HG03103 (cell line): Measurements from ENCODE around the gene DGKD.

Experiments
- ATAC-seq: cut with Tn5 transposase; IDR thresholded peaks from one replicate; pipeline ENCODE4 v1.9.1; 2021; ENCODE audit warnings: low read depth; ENCODE audit not compliant: unreplicated experiment

Gene DGKD

DNA sequence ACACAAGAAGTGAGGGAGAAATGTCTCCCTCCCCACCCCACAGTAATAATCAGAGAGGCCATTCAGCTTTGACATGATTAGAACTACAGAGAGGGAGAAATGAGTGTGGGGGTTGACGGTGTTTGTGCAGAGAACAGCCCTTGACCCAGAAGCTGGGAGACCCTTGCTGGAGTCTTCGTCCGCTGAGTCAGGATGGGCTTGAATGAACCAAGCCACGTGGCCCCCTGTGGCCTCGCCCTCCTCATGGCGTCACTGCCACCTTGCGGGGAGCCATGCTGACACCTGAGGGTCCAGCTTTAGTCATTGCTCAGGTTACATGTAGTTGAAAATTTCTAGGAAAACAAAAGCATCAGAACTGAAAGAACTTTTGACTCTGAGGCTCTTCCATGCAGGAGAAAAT lies 101.2 kb downstream of the DGKD start:
- ATAC-seq = no peak

DNA sequence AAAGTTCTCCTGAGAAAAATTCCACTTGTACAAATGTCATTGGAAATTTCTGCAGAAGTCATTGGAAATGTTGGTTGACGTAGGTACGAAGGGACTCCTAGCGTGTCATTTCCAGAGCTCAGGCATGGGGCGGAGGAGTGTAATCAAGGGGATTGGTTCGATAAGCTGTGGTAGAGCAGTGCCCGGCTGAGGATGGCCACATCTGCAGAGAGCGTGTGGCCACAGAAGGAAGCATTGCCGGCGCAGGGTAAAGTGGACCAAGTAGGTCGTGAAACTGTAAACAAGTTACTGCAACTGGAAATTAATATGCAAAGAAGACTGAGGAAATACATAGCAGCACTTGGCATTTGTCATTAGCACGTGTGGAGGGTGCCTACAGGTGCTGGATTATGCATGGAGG lies 101.8 kb downstream of the DGKD start:
- no peak for ATAC-seq

DNA sequence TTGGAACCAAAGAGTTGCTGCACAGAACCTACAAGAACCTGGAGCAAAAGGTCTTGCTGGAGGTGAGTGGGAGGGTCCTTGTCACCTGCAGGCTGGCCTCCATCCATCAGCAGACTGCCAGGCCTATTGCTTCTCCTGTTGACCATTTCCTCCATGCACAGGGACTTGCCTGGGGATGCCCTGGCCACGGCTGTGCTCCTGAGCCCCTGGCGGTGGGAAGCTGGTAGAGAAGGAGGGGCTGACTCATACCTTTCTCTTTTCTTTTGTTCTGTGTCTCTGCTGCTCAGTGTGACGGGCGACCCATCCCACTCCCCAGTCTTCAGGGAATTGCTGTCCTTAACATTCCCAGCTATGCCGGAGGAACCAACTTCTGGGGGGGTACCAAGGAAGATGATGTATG lies 102.6 kb downstream of the DGKD start:
- ATAC-seq = no peak

DNA sequence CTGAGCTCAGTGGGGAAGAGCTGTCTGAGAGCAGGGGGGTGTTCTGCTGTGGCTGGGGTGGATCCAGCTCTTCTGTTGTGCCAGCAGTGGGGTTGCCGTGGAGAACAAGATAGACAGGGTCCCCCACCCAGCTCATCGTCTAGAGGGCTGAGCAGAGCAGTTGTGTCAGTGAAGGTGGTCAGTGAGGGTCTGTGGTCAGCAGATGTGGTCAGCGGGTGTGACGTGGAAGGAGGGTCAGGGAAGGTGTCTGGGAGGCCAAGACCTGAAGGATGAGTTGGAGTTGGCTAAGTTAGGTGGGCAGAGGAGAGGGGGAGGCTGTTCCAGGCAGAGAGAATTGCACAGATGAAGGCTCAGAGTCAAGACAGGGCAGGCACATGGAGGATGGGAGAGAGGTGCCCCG lies 103.1 kb downstream of the DGKD start:
- ATAC-seq = no peak

DNA sequence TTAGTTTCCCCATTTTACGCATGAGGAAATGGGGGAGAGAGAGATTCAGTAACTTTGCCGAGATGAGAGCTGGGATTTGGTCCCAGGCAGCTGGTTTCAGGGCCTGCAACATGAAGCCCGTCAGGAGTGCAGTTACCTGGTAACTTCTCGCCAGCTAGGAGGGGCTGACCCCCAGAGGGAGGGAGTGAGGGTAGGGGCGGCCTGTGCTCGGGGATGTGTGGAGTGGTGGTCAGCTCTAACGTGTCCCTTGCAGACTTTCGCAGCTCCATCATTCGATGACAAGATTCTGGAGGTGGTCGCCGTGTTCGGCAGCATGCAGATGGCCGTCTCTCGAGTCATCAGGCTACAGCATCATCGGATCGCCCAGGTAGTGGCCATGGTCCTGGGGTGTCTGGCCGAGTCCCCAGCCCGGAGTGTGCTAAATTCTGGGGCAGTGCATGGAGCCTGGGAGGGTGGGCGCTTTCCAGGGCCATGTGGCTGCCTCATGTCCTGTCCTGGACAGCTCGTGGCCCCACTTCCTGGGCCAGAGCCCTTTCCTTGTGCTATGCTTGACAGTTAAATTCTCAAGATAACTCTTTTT lies 103.8 kb downstream of the DGKD start:
- ATAC-seq = no peak

DNA sequence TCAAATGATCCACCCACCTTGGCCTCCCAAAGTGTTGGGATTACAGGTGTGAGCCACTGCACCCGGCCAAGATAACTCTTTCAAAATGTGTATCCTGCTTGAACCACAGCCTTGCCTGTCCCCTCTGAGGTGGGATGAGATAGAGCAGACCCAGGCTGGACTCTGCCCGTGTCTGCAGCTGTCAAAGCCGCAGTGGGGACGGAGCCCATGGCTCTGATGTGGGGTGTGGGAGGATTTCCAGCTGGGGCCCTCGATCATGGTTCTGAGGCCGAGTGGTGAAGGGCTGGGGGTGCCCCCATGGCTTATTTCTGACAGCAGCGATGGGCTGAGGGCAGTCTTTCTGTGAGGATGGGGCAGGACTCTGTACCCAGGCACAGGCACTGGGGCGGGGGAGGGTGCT lies 104.5 kb downstream of the DGKD start:
- ATAC-seq = no peak

DNA sequence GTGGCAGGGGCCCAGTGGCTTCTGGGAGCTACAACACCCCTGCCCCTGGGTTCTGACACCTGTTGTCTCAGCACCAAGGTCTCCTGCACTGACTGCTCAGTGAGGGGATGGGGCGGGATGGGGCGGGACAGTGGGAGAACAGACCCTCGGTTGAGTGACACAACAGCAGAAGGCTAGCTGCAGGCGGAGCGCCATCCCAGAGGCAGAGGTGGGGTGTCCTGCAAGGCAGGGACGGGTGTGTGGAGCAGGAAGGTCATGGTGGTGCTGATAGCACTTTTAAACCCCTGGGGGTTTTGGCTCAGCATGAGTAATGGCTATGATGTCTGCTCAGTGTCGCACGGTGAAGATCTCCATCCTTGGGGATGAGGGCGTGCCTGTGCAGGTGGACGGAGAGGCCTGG lies 105.1 kb downstream of the DGKD start:
- ATAC-seq = no peak

DNA sequence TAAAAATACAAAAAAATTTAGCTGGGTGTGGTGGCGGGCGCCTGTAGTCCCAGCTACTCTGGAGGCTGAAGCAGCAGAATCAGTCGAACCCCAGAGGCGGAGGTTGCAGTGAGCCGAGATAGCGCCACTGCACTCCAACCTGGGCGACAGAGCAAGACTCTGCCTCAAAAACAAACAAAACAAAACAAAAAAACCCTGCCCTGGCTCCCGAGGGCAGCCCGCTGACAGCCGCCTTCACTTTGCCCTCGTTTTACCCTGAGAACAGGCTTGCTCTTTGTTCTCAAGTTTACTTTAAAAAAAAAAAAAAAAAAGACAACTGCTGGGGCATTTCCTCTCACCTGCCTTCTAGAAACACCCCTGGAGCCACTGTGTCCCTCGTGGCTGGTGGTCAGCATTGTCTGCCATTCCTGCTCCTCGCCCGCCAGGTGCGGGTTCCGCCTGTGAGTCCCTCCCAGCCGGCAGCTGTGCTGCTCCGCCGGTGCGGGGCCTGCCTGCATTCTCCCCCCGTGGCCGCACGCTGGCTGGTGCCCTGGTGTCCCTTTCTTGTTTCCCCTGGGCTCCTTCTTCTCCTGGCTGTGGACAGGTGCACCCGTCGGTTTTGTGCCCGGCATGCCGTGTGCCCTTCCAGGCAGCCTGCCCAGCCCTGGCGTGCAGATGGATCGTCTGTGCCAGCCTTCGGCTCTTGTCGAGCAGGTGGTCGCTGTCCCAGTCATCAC lies 106.6 kb downstream of the DGKD start:
- ATAC-seq = no peak

DNA sequence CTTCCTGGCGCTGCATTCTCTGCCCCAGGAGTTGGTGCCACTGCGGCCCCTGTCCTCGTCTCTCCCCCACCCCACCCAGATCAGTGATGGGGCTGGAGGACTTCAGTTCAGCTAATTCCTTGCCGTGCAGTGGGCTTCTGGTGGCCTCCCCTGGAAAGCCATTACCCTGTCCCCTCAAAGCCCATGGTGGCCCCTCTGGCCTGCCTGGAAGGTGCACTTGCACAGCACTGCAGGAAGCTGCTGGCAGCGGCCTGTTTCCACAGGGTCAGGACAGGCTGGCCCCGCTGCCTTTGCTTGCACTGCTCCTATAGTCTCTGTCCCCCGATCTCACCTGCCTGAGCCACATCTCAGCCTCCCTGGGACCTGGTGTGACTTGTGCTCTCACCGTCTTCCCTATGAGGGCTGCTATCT lies 107.2 kb downstream of the DGKD start:
- ATAC-seq = no peak

DNA sequence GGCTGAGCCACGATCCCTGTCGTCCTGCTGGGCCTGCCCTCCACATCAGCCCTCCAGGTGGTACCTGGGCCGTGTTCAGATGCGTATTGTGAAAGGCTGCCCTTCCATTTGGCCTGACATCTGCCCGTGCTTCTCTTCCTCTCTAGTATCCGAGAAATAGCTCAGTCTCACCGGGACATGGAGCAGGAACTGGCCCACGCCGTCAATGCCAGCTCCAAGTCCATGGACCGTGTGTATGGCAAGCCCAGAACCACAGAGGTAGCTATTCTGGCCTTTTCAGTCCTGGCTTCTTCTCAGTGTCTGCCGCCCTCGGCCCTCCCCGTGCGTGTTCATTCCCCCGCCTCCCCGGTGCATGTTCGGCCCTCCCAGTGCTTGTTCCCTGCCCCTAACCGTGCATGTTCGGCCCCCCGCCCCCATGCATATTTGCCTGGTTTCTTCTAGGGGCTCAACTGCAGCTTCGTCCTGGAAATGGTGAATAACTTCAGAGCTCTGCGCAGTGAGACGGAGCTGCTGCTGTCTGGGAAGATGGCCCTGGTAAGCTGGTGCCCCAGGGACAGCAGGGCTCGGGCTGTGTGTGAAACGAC lies 108.0 kb downstream of the DGKD start:
- ATAC-seq = no peak

DNA sequence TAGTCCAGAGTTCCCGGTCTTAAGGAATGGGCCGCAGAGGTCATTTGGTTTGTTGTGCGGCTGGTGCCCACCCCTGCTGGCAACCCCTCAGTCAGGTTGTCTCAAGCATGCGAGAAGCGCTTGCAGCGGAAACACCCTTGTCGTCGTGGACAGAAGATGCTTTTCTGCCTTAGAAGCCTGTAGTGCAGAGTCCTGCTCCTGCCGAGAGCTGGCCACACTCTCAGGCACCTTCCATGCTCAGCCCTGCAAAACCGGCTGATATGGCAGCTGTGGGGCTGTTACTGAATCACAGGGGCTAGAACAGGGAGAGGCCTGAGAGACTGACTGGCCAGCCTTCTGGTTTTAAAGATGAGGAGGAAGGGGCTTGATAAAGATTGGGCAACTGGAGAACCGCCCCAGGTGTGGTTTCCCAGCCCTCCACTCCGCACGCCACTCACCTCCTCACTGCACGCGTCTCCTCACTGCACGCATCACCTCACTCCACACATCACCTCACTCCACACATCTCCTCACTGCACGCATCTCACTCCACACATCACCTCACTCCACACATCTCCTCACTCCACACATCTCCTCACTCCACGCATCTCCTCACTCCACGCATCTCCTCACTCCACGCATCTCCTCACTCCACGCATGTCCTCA lies 108.7 kb downstream of the DGKD start:
- ATAC-seq = no peak

DNA sequence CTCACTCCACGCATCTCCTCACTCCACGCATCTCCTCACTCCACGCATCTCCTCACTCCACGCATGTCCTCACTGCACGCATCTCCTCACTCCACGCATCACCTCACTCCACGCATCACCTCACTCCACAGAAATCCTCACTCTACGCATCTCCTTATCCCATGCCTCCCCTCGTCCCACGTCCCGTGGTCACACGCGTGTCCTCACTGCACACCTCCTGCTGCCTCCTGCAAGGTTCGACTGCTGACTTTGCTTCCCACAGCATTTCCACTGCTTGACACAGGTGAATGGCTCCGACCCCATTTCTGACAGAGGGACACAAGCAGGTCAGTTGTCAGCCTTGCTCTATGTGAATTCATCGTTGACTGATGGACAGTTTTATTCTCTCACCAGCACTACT lies 109.3 kb downstream of the DGKD start:
- no peak for ATAC-seq

DNA sequence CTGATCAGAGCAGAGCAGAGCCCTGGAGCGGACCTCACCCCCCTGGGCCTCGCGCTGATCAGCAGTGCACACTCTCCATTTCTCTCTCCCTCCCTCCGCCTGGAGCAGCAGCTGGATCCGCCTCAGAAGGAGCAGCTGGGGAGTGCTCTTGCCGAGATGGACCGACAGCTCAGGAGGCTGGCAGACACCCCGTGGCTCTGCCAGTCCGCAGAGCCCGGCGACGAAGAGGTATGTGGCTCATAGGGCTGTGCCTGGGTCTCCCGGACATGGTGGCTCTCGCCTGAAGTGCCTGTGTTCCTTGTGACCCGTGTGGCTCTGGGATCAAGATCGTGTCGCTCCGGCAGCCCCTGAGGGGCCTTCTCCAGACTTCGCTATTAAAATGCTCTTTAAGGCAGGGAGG lies 109.8 kb downstream of the DGKD start:
- no peak for ATAC-seq

DNA sequence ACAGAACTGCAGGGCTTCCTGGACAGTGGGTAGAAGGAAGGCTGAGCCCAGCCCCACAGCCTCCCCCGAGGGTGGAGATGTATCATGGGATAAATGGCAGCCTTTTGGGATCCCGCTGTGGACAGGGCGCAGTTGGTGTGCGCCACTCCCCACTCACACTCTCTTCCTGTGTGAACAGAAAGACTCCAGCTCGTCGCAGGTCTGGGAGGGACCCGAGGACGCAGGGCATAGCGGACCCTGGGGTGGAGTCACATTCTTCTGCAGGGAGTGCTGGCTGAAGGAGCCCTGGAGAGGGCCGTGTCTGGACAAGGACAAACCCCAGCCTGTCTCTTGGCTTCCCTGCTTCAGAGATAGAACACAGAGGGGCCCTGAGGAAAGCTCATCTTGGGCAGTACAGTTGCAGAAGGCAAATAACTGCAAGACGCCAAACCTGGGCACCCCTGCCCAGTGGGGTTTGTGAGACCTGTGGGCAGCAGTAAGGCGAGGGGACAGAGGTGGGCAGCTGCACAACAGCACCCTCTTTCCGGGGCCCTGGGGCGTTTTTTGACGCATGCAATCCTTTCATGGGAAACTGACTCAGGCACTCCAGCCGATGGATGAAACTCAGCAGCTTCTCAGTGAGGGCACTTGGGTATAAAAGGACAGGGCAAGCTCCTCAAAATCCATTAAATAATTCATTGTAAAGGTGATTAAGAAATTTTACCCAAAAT lies 110.4 kb downstream of the DGKD start:
- no peak for ATAC-seq

DNA sequence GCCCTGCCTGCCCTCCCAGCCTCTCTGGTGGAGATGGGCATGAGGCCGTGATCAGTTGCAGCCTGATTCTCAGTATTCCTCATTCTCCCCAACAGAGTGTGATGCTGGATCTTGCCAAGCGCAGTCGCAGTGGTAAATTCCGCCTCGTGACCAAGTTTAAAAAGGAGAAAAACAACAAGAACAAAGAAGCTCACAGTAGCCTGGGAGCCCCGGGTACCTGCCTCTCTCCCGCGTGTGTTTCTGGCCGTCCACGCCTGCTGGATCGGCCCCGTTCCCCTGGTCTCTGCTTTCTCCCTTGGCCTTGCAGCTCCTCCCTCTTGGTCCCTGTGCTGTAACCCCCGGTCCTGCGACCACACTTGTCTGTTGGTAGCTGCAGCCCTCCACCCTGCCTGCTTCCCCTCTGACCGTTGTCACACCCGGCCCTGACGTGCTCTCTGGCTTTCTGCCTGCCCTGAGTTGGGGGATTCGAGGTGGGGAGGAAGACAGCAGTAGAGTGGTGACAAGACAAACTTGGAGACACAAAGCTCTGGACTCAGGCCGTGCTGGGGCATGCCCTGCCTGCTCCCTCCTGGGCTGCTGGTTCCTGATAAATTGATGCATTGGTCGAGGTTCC lies 112.8 kb downstream of the DGKD start:
- ATAC-seq = no peak

DNA sequence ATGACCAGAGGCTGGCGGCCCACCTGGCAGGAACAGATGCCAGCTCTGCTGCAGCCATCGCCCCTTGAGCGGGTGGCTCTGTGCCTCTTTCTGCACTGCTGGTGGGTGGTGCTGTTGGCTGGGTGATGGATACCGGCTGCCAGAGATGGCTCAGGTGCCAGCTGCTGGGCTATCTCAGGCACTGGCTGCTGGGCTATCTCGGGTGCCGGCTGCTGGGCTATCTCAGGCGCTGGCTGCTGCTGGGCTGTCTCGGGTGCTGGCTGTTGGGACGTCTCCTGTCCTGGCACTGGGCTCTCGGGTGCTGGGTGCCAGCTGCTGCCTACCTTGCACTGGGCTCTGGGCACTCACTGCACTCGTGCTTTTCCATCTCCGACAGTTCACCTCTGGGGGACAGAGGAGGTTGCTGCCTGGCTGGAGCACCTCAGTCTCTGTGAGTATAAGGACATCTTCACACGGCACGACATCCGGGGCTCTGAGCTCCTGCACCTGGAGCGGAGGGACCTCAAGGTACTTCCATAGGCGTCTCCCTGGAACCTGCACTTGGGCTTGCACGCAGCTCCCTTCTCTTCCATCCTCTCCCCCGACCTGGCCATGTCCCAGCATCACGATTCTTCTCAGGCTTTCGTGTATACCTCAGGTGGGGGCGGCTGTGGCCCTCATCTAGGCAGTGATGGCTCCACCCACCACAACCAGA lies 113.9 kb downstream of the DGKD start:
- no peak for ATAC-seq

DNA sequence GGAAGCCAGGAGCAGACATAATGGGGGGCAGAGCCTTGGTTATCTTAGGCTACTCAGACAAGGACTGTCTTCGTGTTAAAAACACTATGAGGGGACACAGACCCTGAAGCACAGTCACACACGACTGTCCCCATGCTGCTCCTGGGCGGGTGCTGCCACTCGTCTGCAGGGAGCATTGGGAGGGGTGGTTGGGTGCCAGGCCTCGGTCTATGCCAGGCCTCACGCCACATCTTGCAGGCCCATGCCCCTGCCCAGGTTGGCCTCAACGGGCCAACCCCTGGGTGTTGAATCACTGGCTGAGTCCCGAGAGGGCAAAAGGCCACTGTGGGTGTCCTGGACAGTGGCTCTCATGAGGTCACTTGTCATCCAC lies 114.4 kb downstream of the DGKD start:
- no peak for ATAC-seq

DNA sequence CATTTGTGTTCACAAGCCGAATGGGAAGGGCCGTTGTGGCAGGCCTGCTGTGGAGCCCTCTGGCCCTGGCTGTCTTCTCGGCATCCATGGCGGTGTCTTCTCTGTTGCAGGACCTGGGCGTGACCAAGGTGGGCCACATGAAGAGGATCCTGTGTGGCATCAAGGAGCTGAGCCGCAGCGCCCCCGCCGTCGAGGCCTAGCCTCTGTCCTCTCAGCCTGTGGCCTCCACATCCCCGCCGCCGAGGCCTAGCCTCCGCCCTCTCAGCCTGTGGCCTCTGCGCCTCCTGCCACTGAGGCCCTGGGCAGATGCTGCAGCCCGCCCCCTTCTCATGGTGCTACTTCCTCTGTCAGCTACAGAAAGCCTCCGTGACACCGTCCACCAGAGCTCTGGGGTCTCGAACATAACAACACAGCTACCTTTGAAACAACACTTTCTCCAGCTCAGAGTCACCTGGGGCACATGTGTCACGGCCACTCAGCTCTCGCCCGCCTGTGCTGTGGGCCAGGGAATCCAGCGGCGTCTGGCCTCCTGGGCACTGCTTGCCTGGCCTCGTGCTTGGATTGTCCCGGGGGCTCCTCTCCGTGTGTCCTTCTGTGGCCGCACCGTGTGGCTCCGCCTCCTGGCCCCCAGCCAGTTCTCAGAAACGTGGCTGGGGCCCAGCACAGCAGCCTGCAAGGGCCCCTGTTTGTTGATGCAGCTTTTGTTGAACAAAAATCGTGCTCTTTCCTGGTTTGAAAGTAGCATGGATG lies 115.1 kb downstream of the DGKD start:
- no peak for ATAC-seq

DNA sequence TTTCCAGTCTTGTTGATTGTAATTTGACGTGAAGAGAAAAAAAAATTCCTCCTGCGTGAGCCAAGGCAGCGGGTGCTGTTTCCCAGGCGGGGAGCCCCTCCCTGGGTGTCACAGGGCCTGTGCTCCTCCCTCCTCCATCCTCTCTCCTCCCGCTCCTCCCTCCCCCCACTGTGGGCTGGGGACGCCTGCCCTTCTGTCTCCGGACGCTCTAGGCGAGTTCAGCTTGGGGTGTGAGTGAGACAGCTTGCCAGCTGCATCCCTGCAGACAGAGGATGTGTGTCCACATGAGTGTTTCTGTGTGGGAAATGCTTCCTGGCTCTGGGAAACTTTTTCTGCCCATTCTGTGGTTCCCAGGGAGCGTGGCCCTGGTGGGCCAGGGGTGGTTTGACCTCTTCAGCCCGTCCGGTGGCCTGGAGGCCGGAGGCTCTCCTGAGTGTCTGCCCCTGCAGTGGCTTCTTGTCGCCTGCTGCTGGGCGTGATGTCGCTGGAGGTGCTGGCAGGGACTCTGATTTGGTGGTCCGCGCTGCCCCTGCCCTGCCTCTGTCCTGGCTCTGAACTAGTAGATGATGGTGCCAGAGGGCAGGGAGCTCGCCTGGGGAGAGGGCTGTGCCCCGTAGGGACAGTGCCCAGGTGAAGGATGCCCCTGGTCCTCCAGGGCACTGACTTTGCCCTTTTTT lies 115.9 kb downstream of the DGKD start:
- no peak for ATAC-seq
